ENCODE results near the gene MAS1L. TPM values are rescaled to one million over a fixed set of nuclear protein-coding genes. Genes with fewer than 3 reads are reported as not detected.

Gene MAS1L
- total RNA-seq, 4 donors from 2014 or later: 0.42 TPM; not detected in 3

GRCh38 chr6:29505808-29506207, 18.1 kb upstream of the MAS1L start:
- H3K27me3 ChIP-seq: no peaks in the 10 kb centered on the region
- no peak for TF ChIP-seq CTCF (IDR thresholded peaks at IDR 0.05)
- no peak for TF ChIP-seq POLR2A (IDR thresholded peaks at IDR 0.05)
- TF ChIP-seq EP300 (IDR thresholded peaks at IDR 0.05): no peak
- DNase-seq (ENCODE audit: low spot score in 2 of 2): no peak
- no peaks in the 10 kb centered on the region for H3K9me3 ChIP-seq
- no peaks in the 10 kb centered on the region for H3K36me3 ChIP-seq
- WGBS, 2 donors: 100% methylated on average over 1 to 3 of the region's 3 CpGs
- no peak overlapping the region for H3K27ac ChIP-seq
- H3K4me3 ChIP-seq: no peak overlapping the region
- no peaks in the 10 kb centered on the region for H3K4me1 ChIP-seq

DNA sequence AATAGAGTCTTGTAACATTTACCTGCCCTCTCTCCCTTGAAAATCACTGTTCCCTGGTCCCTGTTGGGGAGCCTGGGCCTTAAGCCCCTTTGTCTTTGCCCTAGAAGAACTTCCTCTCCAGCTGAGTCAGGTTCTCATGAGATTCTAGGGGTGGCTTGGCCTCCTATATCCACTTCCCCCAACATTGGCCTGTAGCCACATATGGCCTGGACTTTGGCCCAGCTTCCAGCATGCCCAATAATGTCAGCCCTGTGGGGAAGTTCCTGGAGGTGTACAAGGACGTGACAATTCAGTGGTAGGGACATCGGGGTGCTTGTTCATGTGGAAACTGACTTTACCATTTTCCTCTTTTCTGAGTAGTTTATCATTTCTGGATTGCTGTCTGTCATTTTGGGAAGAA, 17.2 kb upstream of the MAS1L start:
- H3K27ac ChIP-seq: no peak overlapping the region
- no peaks in the 10 kb centered on the region for H3K4me1 ChIP-seq
- H3K36me3 ChIP-seq: no peaks in the 10 kb centered on the region
- no peak for DNase-seq (ENCODE audit: low spot score in 2 of 2)
- no peaks in the 10 kb centered on the region for H3K9me3 ChIP-seq
- WGBS, 2 donors: 75 to 76% methylated on average over 2 of the region's 2 CpGs
- H3K4me3 ChIP-seq: no peak overlapping the region
- H3K27me3 ChIP-seq: no peaks in the 10 kb centered on the region
- TF ChIP-seq EP300 (IDR thresholded peaks at IDR 0.05): no peak
- TF ChIP-seq CTCF (IDR thresholded peaks at IDR 0.05): no peak
- TF ChIP-seq POLR2A (IDR thresholded peaks at IDR 0.05): no peak

DNA sequence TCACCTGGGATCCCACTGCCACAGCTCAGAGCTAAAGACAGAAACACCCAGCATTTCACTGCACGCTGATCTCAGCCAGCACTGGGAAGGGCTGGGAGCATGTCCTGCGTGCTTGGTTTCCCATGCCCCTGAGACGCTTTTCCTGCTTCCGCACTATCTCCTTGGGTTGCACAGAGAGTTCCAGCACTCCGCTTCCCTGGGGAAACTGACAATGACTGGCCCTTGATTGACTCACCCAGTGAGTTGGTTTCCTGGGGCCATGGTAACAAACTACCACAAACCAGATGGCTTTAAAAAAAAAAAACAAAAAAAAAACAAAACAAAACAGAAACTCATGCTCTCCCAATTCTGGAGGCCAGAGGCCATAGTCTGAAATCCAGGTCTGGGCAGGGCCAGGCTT, 14.8 kb upstream of the MAS1L start:
- TF ChIP-seq POLR2A (IDR thresholded peaks at IDR 0.05) (no peak), EP300 (IDR thresholded peaks at IDR 0.05) (no peak), CTCF (IDR thresholded peaks at IDR 0.05) (no peak)
- 83 to 86% methylated on average over 5 of the region's 5 CpGs for WGBS, 2 donors

DNA sequence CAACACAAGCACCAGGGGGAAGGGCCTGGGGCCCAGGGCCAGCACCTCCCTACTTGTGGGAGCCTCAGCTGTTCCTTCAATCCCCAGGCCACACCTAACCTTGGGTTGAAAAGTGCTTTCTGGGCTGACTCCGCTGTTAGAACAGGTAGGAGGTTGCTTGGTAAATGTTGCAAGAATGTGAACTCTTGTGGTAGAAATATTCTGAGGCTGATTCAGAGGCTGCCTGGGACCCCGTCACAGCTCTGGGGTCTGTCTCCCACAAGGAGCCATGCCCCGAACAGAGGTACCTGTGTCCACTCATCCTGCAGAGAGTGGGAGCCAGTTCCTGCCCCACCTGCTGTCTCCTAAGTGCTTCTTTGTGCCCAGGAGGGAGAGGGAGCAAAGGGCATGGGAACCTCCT, 14.4 kb upstream of the MAS1L start:
- no peaks in the 10 kb centered on the region for H3K27me3 ChIP-seq
- no peak overlapping the region for H3K27ac ChIP-seq
- TF ChIP-seq CTCF (IDR thresholded peaks at IDR 0.05): no peak
- DNase-seq (ENCODE audit: low spot score in 2 of 2): no peak
- no peaks in the 10 kb centered on the region for H3K4me1 ChIP-seq
- no peaks in the 10 kb centered on the region for H3K36me3 ChIP-seq
- no peak overlapping the region for H3K4me3 ChIP-seq
- WGBS, 2 donors: 75 to 80% methylated on average over 3 of the region's 3 CpGs
- H3K9me3 ChIP-seq: no peaks in the 10 kb centered on the region

More for the DNA sequence above, 14.8 kb upstream of the MAS1L start:
- H3K27ac ChIP-seq: no peak overlapping the region
- no peak for DNase-seq (ENCODE audit: low spot score in 2 of 2)
- H3K4me1 ChIP-seq: no peaks in the 10 kb centered on the region
- H3K36me3 ChIP-seq: no peaks in the 10 kb centered on the region
- no peaks in the 10 kb centered on the region for H3K9me3 ChIP-seq
- H3K27me3 ChIP-seq: no peaks in the 10 kb centered on the region
- H3K4me3 ChIP-seq: no peak overlapping the region

GRCh38 chr6:29501106-29501505, 13.3 kb upstream of the MAS1L start:
- H3K27me3 ChIP-seq: no peaks in the 10 kb centered on the region
- TF ChIP-seq EP300 (IDR thresholded peaks at IDR 0.05) (no peak), POLR2A (IDR thresholded peaks at IDR 0.05) (no peak), CTCF (IDR thresholded peaks at IDR 0.05) (no peak)

More at GRCh38 chr6:29501106-29501505, 13.3 kb upstream of the MAS1L start:
- no peaks in the 10 kb centered on the region for H3K36me3 ChIP-seq
- H3K4me3 ChIP-seq: no peak overlapping the region
- 83 to 91% methylated on average over 5 to 6 of the region's 6 CpGs for WGBS, 2 donors
- H3K27ac ChIP-seq: no peak overlapping the region
- H3K9me3 ChIP-seq: no peaks in the 10 kb centered on the region
- H3K4me1 ChIP-seq: no peaks in the 10 kb centered on the region
- DNase-seq (ENCODE audit: low spot score in 2 of 2): no peak

Measured in tibial nerve (tissue), 4 donors.